ENCODE results near the gene PIK3CB.

DNA sequence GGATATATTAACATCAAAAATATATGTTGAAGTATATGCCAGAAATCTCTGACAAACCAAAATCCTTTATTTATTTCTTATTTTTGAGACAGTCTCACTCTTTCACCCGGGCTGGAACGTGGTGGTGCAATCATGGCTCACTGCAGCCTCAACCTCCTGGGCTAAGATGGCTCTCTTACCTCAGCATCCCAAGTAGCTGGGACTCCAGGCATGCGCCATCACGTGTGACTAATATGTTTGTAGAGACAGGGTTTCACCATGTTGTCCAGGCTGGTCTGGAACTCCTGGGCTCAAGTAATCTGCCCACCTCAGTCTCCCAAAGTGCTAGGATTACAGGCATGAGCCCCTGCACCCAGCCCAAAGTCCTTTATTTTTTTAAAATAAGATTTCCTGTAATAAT is 214.3 kb downstream of the PIK3CB start:
- TF ChIP-seq, protein P1, sequence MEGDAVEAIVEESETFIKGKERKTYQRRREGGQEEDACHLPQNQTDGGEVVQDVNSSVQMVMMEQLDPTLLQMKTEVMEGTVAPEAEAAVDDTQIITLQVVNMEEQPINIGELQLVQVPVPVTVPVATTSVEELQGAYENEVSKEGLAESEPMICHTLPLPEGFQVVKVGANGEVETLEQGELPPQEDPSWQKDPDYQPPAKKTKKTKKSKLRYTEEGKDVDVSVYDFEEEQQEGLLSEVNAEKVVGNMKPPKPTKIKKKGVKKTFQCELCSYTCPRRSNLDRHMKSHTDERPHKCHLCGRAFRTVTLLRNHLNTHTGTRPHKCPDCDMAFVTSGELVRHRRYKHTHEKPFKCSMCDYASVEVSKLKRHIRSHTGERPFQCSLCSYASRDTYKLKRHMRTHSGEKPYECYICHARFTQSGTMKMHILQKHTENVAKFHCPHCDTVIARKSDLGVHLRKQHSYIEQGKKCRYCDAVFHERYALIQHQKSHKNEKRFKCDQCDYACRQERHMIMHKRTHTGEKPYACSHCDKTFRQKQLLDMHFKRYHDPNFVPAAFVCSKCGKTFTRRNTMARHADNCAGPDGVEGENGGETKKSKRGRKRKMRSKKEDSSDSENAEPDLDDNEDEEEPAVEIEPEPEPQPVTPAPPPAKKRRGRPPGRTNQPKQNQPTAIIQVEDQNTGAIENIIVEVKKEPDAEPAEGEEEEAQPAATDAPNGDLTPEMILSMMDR (IDR thresholded peaks at IDR 0.05) = no peak
- TF ChIP-seq POLR2A (IDR thresholded peaks at IDR 0.05) = no peak

Measured in Peyer's patch (tissue), 4 donors.